Skin of body (tissue), 2 donors: ENCODE results near the gene BRSK1. TPM values are rescaled to one million over a fixed set of nuclear protein-coding genes. Genes with fewer than 3 reads are reported as not detected.

ENCODE experiments used
- DNase-seq: peaks from one replicate; lab custom pipeline; 2025; lab: John Stamatoyannopoulos, UW
- total RNA-seq: library from RNA; depleted of rRNA; stranded (reverse); fragments of >200 nt; gene quantifications from one replicate; pipeline ENCODE4 v1.2.3, GENCODE V29; 2014

Gene BRSK1
- total RNA-seq = 3.6 TPM

- peak; percentile 70 for DNase-seq
Observed at GRCh38 chr19:55283548-55284377, at the start of gene BRSK1. Gene BRSK1, plus strand, starts transcription at chr19:55283997. Its CDS starts 446 bp downstream, at chr19:55284443.

GRCh38 chr19:55238030-55238429, 45.8 kb upstream of the BRSK1 start:
- DNase-seq = no peak

- no peak for DNase-seq
Observed at GRCh38 chr19:55239004-55239403, 44.8 kb upstream of the BRSK1 start.

GRCh38 chr19:55240713-55241020, 43.1 kb upstream of the BRSK1 start:
- DNase-seq = no peak

- no peak for DNase-seq
Observed at GRCh38 chr19:55241143-55241934, 42.5 kb upstream of the BRSK1 start.

GRCh38 chr19:55241935-55242464, 41.8 kb upstream of the BRSK1 start:
- no peak for DNase-seq

GRCh38 chr19:55242517-55242916, 41.3 kb upstream of the BRSK1 start:
- DNase-seq = no peak

GRCh38 chr19:55244004-55244680, 39.7 kb upstream of the BRSK1 start:
- DNase-seq = no peak

- DNase-seq = no peak
Observed at GRCh38 chr19:55245236-55245904, 38.4 kb upstream of the BRSK1 start.

- DNase-seq = no peak
Observed at GRCh38 chr19:55246462-55247451, 37.0 kb upstream of the BRSK1 start.

- no peak for DNase-seq
Observed at GRCh38 chr19:55247621-55248099, 36.1 kb upstream of the BRSK1 start.

GRCh38 chr19:55248166-55248675, 35.6 kb upstream of the BRSK1 start:
- no peak for DNase-seq

GRCh38 chr19:55248704-55249103, 35.1 kb upstream of the BRSK1 start:
- DNase-seq = no peak

GRCh38 chr19:55249841-55250240, 34.0 kb upstream of the BRSK1 start:
- DNase-seq = no peak

GRCh38 chr19:55250262-55251036, 33.3 kb upstream of the BRSK1 start:
- DNase-seq = no peak

- no peak for DNase-seq
Observed at GRCh38 chr19:55251341-55252081, 32.3 kb upstream of the BRSK1 start.

GRCh38 chr19:55252760-55253663, 30.8 kb upstream of the BRSK1 start:
- DNase-seq = no peak
